ENCODE measurements around the gene TMEM140.

DNA sequence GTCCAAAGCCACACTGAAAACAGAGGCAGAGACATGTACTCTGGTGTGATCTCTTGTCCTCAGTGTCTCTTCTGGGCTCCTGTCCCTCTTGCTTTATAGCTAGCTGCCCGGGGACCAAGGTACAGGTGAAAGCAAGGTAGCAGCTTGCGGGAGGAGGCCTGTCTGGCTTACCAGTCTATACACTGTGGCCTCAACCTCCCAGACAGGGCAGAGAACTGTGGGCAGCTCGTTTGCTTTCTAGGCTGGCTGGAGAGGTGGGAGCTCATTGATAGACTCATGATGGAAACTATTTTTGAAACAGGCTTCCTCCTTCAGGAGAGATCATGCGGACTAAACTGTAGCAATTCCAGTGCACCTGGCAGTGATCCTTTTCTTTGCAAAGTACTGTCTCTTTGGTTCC, 18.0 kb downstream of the TMEM140 start:
- 0 out of 2 replicates have a peak, but pooled peaks have one; percentile 28 for TF ChIP-seq ZZZ3 (CRISPR knock-in tag; IDR thresholded peaks at IDR 0.05; ENCODE audit: borderline replicate concordance)
- no peak for TF ChIP-seq CTCF (CRISPR knock-in tag; IDR thresholded peaks at IDR 0.05)
- TF ChIP-seq ZNF274 (CRISPR knock-in tag; IDR thresholded peaks at IDR 0.05): no peak
- TF ChIP-seq CREB1 (IDR thresholded peaks at IDR 0.05): no peak
- TF ChIP-seq CREB1 (CRISPR knock-in tag; IDR thresholded peaks at IDR 0.05): no peak
- no peak for TF ChIP-seq MTERF4 (CRISPR knock-in tag; IDR thresholded peaks at IDR 0.05)
- no peak for TF ChIP-seq NFE2 (CRISPR knock-in tag; IDR thresholded peaks at IDR 0.05)
- no peak for TF ChIP-seq ZNF543 (CRISPR knock-in tag; IDR thresholded peaks at IDR 0.05)
- no peak for TF ChIP-seq TGIF2 (CRISPR knock-in tag; IDR thresholded peaks at IDR 0.05)
